HepG2 (cell line): Measurements from ENCODE around the gene SBK1. TPM values are rescaled to one million over a fixed set of nuclear protein-coding genes. Genes with fewer than 3 reads are reported as not detected.

Experiments
- ATAC-seq: fragments of 200-7000 bp; cut with Tn5 transposase; 3 replicates; pipeline ENCODE4 v1.9.1; 2020; ENCODE audit warnings: mild to moderate bottlenecking, moderate library complexity
- BruUV-seq: library from RNA; stranded (reverse); fragments of 400-500 nt; replicated peaks from 2 replicates; lab custom pipeline; 2021; lab: Mats Ljungman, UMichigan
- CTCF ChIA-PET: fragments of 300-600 bp; formaldehyde crosslinking; extraction: SDS; loops from one replicate; lab custom pipeline; 2021; ENCODE audit warnings: low total read pairs, inconsistent platforms, low intra/inter-chr PET ratio; lab: Yijun Ruan, JAX
- POLR2A ChIA-PET: fragments of 350-600 bp; sonication (Branson Sonifier 250); formaldehyde crosslinking; loops from one replicate; lab custom pipeline; 2020; ENCODE audit warnings: antibody characterized with exemption, inconsistent platforms; lab: Yijun Ruan, JAX
- DNase-seq: peaks from one replicate; pipeline ENCODE4 v3.0.0-alpha.2; 2015; ENCODE audit warnings: low spot score
- FAIRE-seq: peaks from 3 replicates; lab custom pipeline; 2011; peaks lifted over from hg19 to GRCh38; lab: Jason Lieb, UNC
- H2AFZ ChIP-seq: one replicate; pipeline ENCODE4 v1.6.1; 2011; ENCODE audit warnings: low read length, inconsistent platforms
- H3K27ac ChIP-seq: fragments of 300-600 bp; 3 replicates; pipeline ENCODE4 v1.8.0; 2011; ENCODE audit warnings: mixed run types, mild to moderate bottlenecking, mixed read lengths, low read length, inconsistent platforms; ENCODE audit not compliant: insufficient read depth; ENCODE audit errors: extremely low read length
- H3K27me3 ChIP-seq, 2 experiments: fragments of 200-600 bp in 1 of 2; 2 replicates in 1 of 2; 3 replicates in 1 of 2; pipeline versions ENCODE4 v1.6.0 to v1.8.0; 2011; ENCODE audit warnings: low read length in 2 of 2, mild to moderate bottlenecking in 2 of 2, moderate library complexity in 2 of 2, inconsistent platforms in 1 of 2; ENCODE audit not compliant: insufficient read depth in 2 of 2, control insufficient read depth in 1 of 2
- H3K36me3 ChIP-seq, 2 experiments: fragments of 200-600 bp in 1 of 2; replicated peaks in 1 of 2; 2 replicates in 1 of 2; 3 replicates in 1 of 2; pipeline versions ENCODE4 v1.5.1 to v1.8.0; 2011; ENCODE audit warnings: low read length in 2 of 2, inconsistent platforms in 1 of 2; ENCODE audit not compliant: insufficient read depth in 2 of 2, control insufficient read depth in 1 of 2
- H3K4me1 ChIP-seq: 2 replicates; pipeline ENCODE4 v1.5.1; 2012; ENCODE audit warnings: low read length, inconsistent platforms; ENCODE audit not compliant: insufficient read depth
- H3K4me2 ChIP-seq: 2 replicates; pipeline ENCODE4 v1.6.0; 2011; ENCODE audit warnings: low read depth, low read length, inconsistent platforms
- H3K4me3 ChIP-seq, 3 experiments: fragments of 200-600 bp in 1 of 3; sonication (generic), shearing (Covaris generic) in 1 of 3; replicated peaks in 1 of 3; 2 replicates each; pipeline ENCODE4 v1.5.1; 2011 to 2016; ENCODE audit warnings: low read length in 3 of 3, inconsistent platforms in 2 of 3, low read depth in 2 of 3, mild to moderate bottlenecking in 2 of 3, control low read depth in 1 of 3, mixed read lengths in 1 of 3; ENCODE audit not compliant: insufficient read depth in 1 of 3
- H3K79me2 ChIP-seq: one replicate; pipeline ENCODE4 v1.6.1; 2011; ENCODE audit warnings: low read length, inconsistent platforms; ENCODE audit not compliant: insufficient read depth
- H3K9ac ChIP-seq: 2 replicates; pipeline ENCODE4 v1.6.0; 2011; ENCODE audit warnings: mild to moderate bottlenecking, low read depth, low read length, inconsistent platforms; ENCODE audit not compliant: insufficient read depth
- H3K9me3 ChIP-seq: 2 replicates; pipeline ENCODE4 v1.5.1; 2012; ENCODE audit warnings: mild to moderate bottlenecking, low read length
- H4K20me1 ChIP-seq: 2 replicates; pipeline ENCODE4 v1.6.0; 2011; ENCODE audit warnings: inconsistent platforms, mild to moderate bottlenecking, low read length, moderate library complexity; ENCODE audit not compliant: insufficient read depth
- AFF4 ChIP-seq: sonication (generic); formaldehyde crosslinking; IDR thresholded peaks from 2 replicates; pipeline ENCODE4 v1.4.0; 2020; ENCODE audit warnings: missing genetic modification reagents
- PHF20 ChIP-seq: sonication (generic); formaldehyde crosslinking; IDR thresholded peaks from 2 replicates; pipeline ENCODE4 v1.5.0; 2020; ENCODE audit warnings: mild to moderate bottlenecking, missing genetic modification reagents
- SIX4 ChIP-seq: sonication (generic); formaldehyde crosslinking; IDR thresholded peaks from 2 replicates; pipeline ENCODE4 v1.4.0; 2020; ENCODE audit warnings: missing genetic modification reagents
- ZBTB49 ChIP-seq: sonication (generic); formaldehyde crosslinking; IDR thresholded peaks from 2 replicates; pipeline ENCODE4 v1.4.0; 2020; ENCODE audit warnings: missing genetic modification reagents, borderline replicate concordance
- ZFP41 ChIP-seq: sonication (generic); formaldehyde crosslinking; IDR thresholded peaks from 2 replicates; pipeline ENCODE4 v1.4.0; 2020; ENCODE audit warnings: mild to moderate bottlenecking, missing genetic modification reagents, borderline replicate concordance
- ZFP90 ChIP-seq: sonication (generic); formaldehyde crosslinking; IDR thresholded peaks from 2 replicates; pipeline ENCODE4 v1.8.0; 2022; ENCODE audit warnings: missing genetic modification reagents, mild to moderate bottlenecking, inconsistent platforms, borderline replicate concordance
- ZNF10 ChIP-seq: sonication (generic); formaldehyde crosslinking; IDR thresholded peaks from 2 replicates; pipeline ENCODE4 v1.4.0; 2020; ENCODE audit warnings: mild to moderate bottlenecking, low read depth, missing genetic modification reagents, borderline replicate concordance
- ZNF18 ChIP-seq: sonication (generic); formaldehyde crosslinking; IDR thresholded peaks from 2 replicates; pipeline ENCODE4 v1.8.0; 2022; ENCODE audit warnings: mild to moderate bottlenecking, missing genetic modification reagents; ENCODE audit not compliant: insufficient replicate concordance
- ZNF672 ChIP-seq: sonication (generic); formaldehyde crosslinking; IDR thresholded peaks from 2 replicates; pipeline ENCODE4 v1.8.1; 2022; ENCODE audit warnings: missing genetic modification reagents
- ZNF768 ChIP-seq: sonication (generic); formaldehyde crosslinking; IDR thresholded peaks from 2 replicates; pipeline ENCODE4 v1.4.0; 2020; ENCODE audit warnings: missing genetic modification reagents
- WGBS: methylation state at CpG from one replicate; pipeline ENCODE4 v1.1.6; 2017; ENCODE audit warnings: low lambda C conversion rate; 5-methylcytosine and 5-hydroxymethylcytosine counted together
- in situ Hi-C: cut with HindIII; loops from 2 replicates; pipeline ENCODE4 v1.10.0; 2017; ENCODE audit warnings: low pct_unique_long_range_greater_than_20kb; ENCODE audit not compliant: extremely low pct_ligation_motif_present
- intact Hi-C: fragments of 100-400 bp; cut with micrococcal nuclease; formaldehyde crosslinking; loops from one replicate; pipeline ENCODE4 v1.10.0; 2022; ENCODE audit not compliant: unreplicated experiment
- polyA plus RNA-seq, 8 experiments: library from polyadenylated mRNA; depleted of rRNA in 3 of 8; stranded (reverse) in 7 of 8; unstranded in 1 of 8; fragments of >200 nt; fragmentation: Illumina TruSeq in 4 of 8; extraction: Trizol in 4 of 8; gene quantifications; 2 replicates each; pipeline versions ENCODE4 v1.2.1 to v1.2.3, GENCODE V29; 2011 to 2016; ENCODE audit warnings: low read depth in 4 of 8, missing spikeins in 1 of 8, mixed read lengths in 1 of 8; ENCODE audit not compliant: insufficient read depth in 1 of 8
- total RNA-seq, 5 experiments: library from RNA; depleted of rRNA; stranded (reverse); fragments of >200 nt; fragmentation: Illumina TruSeq; extraction: Trizol; gene quantifications; 2 replicates each; pipeline ENCODE4 v1.2.3, GENCODE V29; 2016; ENCODE audit warnings: low read depth in 1 of 5

SBK1 gene
- total and polyA plus RNA-seq, 2 of the 13 experiments (the other 11 are each of a cell fraction or from before 2014, with no cell fraction given), result 0.15 to 0.17 TPM

- no peak for DNase-seq
- in situ Hi-C loops, result loop anchor here (10.0 kb wide), 1 partner anchor 59 kb away; no protein-coding TSS in a partner anchor
- Histone ChIP-seq H3K9me3 (no peaks in the 10 kb centered on the region), H3K27ac (no peak overlapping the region), H3K36me3 (no peaks in the 10 kb centered on the region), H3K4me1 (no peaks in the 10 kb centered on the region), H3K9ac (no peak overlapping the region), H4K20me1 (no peaks in the 10 kb centered on the region), H3K27me3 (peaks cover 6 to 37% of the 10 kb centered on the region in 2 experiments; a peak in 4 of 5 replicates), H3K4me3 (no peak overlapping the region), H2AFZ (no peak overlapping the region), H3K4me2 (no peak overlapping the region), H3K79me2 (no peaks in the 10 kb centered on the region)
- no peak for ATAC-seq
- ChIA-PET POLR2A (no interaction called here), CTCF (no interaction called here)
- no TSS peak for BruUV-seq
- 54% methylated on average over 12 of the region's 12 CpGs for WGBS
- FAIRE-seq, result no peak
- TF ChIP-seq ZNF768 (CRISPR knock-in tag), result peak; percentile 60; the same call in 1 of the 2 replicates
- no peak for TF ChIP-seq ZNF10 (CRISPR knock-in tag)
- intact Hi-C loops, result no loop called here
These were observed 36.5 kb upstream of the SBK1 start for GRCh38 chr16:28255838-28256237.

GRCh38 chr16:28257256-28257655 is 35.1 kb upstream of the SBK1 start:
- no peak for ATAC-seq
- Histone ChIP-seq H3K79me2 (no peaks in the 10 kb centered on the region), H4K20me1 (no peaks in the 10 kb centered on the region), H3K4me3 (no peak overlapping the region), H3K27me3 (peaks cover 8 to 43% of the 10 kb centered on the region in 2 experiments; a peak in 4 of 5 replicates), H3K27ac (no peak overlapping the region), H2AFZ (no peak overlapping the region), H3K4me1 (no peaks in the 10 kb centered on the region), H3K4me2 (no peak overlapping the region), H3K36me3 (no peaks in the 10 kb centered on the region), H3K9me3 (no peaks in the 10 kb centered on the region), H3K9ac (no peak overlapping the region)
- no peak for FAIRE-seq
- ChIA-PET CTCF (no interaction called here), POLR2A (no interaction called here)
- intact Hi-C loops (no loop called here), in situ Hi-C loops (loop anchor here (10.0 kb wide), 1 partner anchor 58 kb away; no protein-coding TSS in a partner anchor)
- no TSS peak for BruUV-seq
- no peak for DNase-seq
- WGBS, result 53% methylated on average over 4 of the region's 4 CpGs
- TF ChIP-seq ZBTB49 (no peak), ZNF672 (CRISPR knock-in tag) (no peak), ZFP41 (CRISPR knock-in tag) (no peak), AFF4 (no peak), PHF20 (CRISPR knock-in tag) (no peak), ZNF18 (CRISPR knock-in tag) (no peak), ZFP90 (CRISPR knock-in tag) (no peak), SIX4 (CRISPR knock-in tag) (no peak)
